ENCODE data around the gene PRSS27.

The PRSS27 gene

DNA sequence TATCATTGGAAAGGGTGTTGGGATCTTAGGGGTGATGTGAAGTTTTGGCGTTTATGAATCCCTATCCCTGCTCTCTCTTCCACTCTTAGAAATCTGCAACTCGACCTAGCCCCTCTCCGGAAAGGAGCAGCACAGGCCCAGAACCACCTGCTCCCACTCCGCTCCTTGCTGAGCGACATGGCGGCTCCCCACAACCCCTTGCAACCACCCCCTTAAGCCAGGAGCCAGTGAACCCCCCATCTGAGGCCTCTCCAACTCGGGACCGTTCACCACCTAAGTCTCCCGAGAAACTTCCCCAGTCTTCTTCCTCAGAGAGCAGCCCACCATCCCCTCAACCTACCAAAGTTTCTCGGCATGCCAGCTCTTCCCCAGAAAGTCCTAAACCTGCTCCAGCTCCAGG is 41.4 kb upstream of the PRSS27 start:
- TF ChIP-seq, protein P1, sequence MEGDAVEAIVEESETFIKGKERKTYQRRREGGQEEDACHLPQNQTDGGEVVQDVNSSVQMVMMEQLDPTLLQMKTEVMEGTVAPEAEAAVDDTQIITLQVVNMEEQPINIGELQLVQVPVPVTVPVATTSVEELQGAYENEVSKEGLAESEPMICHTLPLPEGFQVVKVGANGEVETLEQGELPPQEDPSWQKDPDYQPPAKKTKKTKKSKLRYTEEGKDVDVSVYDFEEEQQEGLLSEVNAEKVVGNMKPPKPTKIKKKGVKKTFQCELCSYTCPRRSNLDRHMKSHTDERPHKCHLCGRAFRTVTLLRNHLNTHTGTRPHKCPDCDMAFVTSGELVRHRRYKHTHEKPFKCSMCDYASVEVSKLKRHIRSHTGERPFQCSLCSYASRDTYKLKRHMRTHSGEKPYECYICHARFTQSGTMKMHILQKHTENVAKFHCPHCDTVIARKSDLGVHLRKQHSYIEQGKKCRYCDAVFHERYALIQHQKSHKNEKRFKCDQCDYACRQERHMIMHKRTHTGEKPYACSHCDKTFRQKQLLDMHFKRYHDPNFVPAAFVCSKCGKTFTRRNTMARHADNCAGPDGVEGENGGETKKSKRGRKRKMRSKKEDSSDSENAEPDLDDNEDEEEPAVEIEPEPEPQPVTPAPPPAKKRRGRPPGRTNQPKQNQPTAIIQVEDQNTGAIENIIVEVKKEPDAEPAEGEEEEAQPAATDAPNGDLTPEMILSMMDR (IDR thresholded peaks at IDR 0.05; ENCODE audit: low read depth, low read length, missing control alignments) = no peak
- no peak for DNase-seq (ENCODE audit: low read depth)

DNA sequence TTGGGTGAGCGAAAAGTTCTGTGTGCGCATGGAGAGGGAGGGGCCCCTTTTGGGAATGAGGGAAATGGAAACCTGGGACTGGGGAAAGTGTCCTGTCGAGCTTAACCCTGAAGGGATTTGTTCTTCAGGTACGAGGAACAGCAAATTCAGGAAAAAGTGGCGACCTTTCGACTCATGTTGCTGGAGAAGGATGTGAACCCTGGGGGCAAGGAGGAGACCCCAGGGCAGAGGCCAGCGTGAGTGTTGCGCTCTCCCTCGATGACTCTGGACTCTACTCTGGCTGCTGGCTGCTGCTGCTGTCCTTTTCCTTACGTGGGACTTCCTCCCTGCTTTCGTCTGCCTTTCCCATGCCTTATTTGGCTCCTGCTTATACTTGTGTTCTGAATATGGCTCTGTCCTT is 37.3 kb upstream of the PRSS27 start:
- TF ChIP-seq, protein P1 (IDR thresholded peaks at IDR 0.05; ENCODE audit: low read depth, low read length, missing control alignments) = no peak
- DNase-seq (ENCODE audit: low read depth) = no peak
- no peak overlapping the region for H3K4me3 ChIP-seq (ENCODE audit: low read depth, low read length)

More for the DNA sequence above, 41.4 kb upstream of the PRSS27 start:
- no peak overlapping the region for H3K4me3 ChIP-seq (ENCODE audit: low read depth, low read length)

DNA sequence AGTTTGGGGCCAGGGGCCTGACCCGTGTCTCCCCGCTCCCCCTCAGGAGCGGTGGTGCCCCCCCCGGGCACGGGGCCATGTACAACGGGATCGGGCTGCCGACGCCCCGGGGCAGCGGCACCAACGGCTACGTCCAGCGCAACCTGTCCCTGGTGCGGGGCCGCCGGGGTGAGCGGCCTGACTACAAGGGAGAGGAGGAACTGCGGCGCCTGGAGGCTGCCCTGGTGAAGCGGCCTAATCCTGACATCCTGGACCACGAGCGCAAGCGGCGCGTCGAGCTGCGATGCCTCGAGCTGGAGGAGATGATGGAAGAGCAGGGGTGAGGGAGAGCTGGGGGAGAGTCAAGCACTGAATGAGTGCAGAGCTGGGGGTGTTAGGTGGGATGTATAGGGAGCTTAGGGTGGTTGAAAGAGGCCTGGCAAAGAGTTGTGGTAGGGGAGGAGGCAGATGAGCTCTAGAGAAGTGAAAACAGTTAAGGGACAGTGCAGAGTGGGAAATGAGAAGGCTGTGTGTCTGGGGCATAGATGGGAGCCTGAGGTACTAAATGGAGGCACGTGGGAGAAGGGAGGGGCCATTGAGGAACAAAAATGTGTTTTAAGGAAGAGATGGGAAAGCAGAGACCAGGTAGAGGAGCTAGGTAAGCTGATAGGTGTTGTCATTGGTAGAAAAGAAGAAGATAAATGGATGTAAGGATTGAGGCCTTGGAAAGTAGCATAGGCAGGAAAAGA is 36.4 kb upstream of the PRSS27 start:
- no peak overlapping the region for H3K4me3 ChIP-seq (ENCODE audit: low read depth, low read length)
- TF ChIP-seq, protein P1 (IDR thresholded peaks at IDR 0.05; ENCODE audit: low read depth, low read length, missing control alignments) = no peak
- DNase-seq (ENCODE audit: low read depth) = no peak

DNA sequence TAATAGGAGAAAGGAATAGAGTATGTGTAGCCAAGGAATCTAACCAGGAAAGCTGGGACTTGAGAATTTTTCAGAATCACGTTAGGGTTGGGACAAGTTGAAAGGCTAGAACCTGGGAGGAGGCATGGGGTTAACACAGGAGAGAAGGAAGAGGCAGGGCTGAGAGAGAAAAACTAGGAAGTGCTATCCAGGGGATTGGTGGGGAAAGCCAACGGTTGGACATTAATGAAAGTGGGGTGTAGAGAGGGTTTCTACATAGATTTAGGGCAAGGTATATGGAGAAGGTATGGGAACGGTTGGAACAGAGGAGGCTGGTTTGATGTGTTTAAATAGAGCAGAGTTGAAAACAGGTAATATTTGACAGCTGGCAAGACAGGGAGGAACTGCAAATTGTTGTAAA is 35.1 kb upstream of the PRSS27 start:
- TF ChIP-seq, protein P1 (IDR thresholded peaks at IDR 0.05; ENCODE audit: low read depth, low read length, missing control alignments) = no peak
- no peak overlapping the region for H3K4me3 ChIP-seq (ENCODE audit: low read depth, low read length)
- DNase-seq (ENCODE audit: low read depth) = no peak

DNA sequence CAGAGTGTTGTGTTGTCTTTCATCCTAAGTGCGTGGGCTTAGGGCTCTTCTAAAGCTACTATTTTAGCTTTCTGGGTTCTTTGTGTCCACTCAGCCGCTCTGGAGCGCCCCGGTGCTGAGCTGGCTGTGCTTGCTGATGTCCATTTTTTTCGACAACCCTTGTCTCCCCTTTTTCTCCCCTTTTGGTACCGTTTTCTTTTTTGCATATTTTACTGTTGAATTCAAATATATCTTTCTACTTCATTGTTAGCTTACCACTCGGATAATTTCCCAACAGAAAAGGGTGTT is 33.7 kb upstream of the PRSS27 start:
- H3K4me3 ChIP-seq (ENCODE audit: low read depth, low read length) = peak overlapping the region; percentile 72
- no peak for DNase-seq (ENCODE audit: low read depth)
- TF ChIP-seq, protein P1 (IDR thresholded peaks at IDR 0.05; ENCODE audit: low read depth, low read length, missing control alignments) = no peak

DNA sequence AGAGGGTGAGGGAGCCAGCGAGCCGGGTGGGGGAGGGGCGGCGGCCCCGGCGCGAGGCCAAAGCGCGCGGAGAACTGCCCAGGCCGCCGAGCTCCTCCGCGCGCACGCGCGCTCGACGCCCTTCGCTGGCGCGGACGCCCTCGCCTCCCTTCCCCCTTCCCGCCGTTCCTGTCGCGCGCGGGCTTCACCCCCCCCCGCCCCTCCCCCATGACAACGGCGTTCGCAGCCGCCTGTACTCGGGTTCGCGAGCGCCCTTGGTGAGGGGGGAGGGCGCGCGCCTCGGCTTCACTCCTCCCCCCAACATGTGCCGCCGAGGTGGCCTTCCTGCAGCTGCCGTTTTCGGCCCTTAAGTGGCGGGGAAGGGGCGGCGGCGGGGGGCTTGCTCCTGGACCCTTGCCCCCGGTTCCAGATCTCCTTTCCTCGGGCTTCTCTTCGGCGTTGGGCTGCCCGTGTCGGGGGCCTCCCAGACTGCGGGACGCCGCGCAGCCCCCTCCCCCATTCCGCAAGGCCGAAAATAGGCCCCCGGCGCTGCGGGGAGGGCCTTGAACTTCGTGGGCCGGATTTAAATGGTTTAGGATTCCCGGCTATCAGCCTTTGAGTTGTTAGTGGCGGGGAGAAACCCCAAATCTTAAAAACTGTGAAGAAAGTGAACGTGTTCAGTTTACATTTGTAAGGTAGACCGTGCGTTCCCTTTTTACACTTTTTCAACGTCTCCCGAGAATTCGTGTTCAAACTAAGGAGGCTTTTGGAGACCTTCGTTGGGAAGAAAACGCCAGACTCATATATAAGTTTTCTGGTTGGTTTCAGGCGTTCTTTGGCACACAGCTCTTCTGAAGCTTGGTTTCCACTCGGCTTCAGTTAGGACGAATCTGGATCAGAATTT is 33.1 kb upstream of the PRSS27 start:
- peak; percentile 25 for DNase-seq (ENCODE audit: low read depth)

More for the DNA sequence above, 33.1 kb upstream of the PRSS27 start:
- TF ChIP-seq, protein P1 (IDR thresholded peaks at IDR 0.05; ENCODE audit: low read depth, low read length, missing control alignments) = no peak
- H3K4me3 ChIP-seq (ENCODE audit: low read depth, low read length) = peak overlapping the region; percentile 72

Data from GM12864 (cell line).